A673 (cell line): ENCODE measurements around the gene FSIP1. TPM values are rescaled to one million over a fixed set of nuclear protein-coding genes. Genes with fewer than 3 reads are reported as not detected.

ENCODE experiments used
- BruUV-seq: library from RNA; stranded (reverse); fragments of 400-500 nt; replicated peaks from 2 replicates; lab custom pipeline; 2021; lab: Mats Ljungman, UMichigan
- CTCF ChIA-PET: fragments of 300-600 bp; sonication (Branson Sonifier 250); formaldehyde crosslinking; loops from one replicate; lab custom pipeline; 2022; ENCODE audit warnings: antibody characterized with exemption; lab: Charles Lee
- POLR2A ChIA-PET: fragments of 300-600 bp; sonication (Branson Sonifier 250); formaldehyde crosslinking; loops from one replicate; lab custom pipeline; 2022; ENCODE audit warnings: antibody characterized with exemption; ENCODE audit not compliant: low non-redundant PET; lab: Charles Lee
- DNase-seq: peaks from one replicate; pipeline ENCODE4 v3.0.0-alpha.2; 2015; ENCODE audit warnings: low spot score
- H3K27ac ChIP-seq: fragments of 200-600 bp; sonication (generic); 2 replicates; pipeline ENCODE4 v1.5.1; 2016; ENCODE audit warnings: mixed run types, low read depth, mild to moderate bottlenecking, mixed read lengths, antibody characterized with exemption, low read length; ENCODE audit not compliant: poor library complexity, severe bottlenecking
- H3K27me3 ChIP-seq: fragments of 200-600 bp; sonication (generic); replicated peaks from 2 replicates; pipeline ENCODE4 v1.6.1; 2017; ENCODE audit warnings: mixed run types, low read depth, mild to moderate bottlenecking, mixed read lengths, antibody characterized with exemption, low read length; ENCODE audit not compliant: insufficient read depth, poor library complexity
- H3K36me3 ChIP-seq: fragments of 200-600 bp; sonication (generic); 2 replicates; pipeline ENCODE4 v1.6.1; 2016; ENCODE audit warnings: mixed run types, mild to moderate bottlenecking, mixed read lengths, antibody characterized with exemption, low read length; ENCODE audit not compliant: insufficient read depth, poor library complexity, severe bottlenecking
- H3K4me1 ChIP-seq: fragments of 200-600 bp; sonication (generic); 2 replicates; pipeline ENCODE4 v1.6.1; 2017; ENCODE audit warnings: mixed run types, mild to moderate bottlenecking, mixed read lengths, antibody characterized with exemption, low read length; ENCODE audit not compliant: insufficient read depth, poor library complexity, severe bottlenecking
- H3K4me3 ChIP-seq: fragments of 200-600 bp; sonication (generic); 2 replicates; pipeline ENCODE4 v1.5.1; 2016; ENCODE audit warnings: low read depth, mixed run types, mild to moderate bottlenecking, mixed read lengths, low read length; ENCODE audit not compliant: poor library complexity, severe bottlenecking
- H3K9me3 ChIP-seq: fragments of 200-600 bp; sonication (generic); 2 replicates; pipeline ENCODE4 v1.6.1; 2016; ENCODE audit warnings: mixed run types, low read depth, mild to moderate bottlenecking, mixed read lengths, antibody characterized with exemption, low read length; ENCODE audit not compliant: poor library complexity, severe bottlenecking
- EZH2 ChIP-seq: fragments of 200-600 bp; sonication (generic); IDR thresholded peaks from 2 replicates; pipeline ENCODE4 v1.6.1; 2017; ENCODE audit warnings: borderline replicate concordance, low read depth, mild to moderate bottlenecking, mixed read lengths, antibody characterized with exemption, low read length; ENCODE audit not compliant: poor library complexity, severe bottlenecking
- intact Hi-C: fragments of 100-400 bp; cut with micrococcal nuclease; formaldehyde crosslinking; loops from one replicate; pipeline ENCODE4 v1.10.0; 2022; ENCODE audit not compliant: unreplicated experiment
- total RNA-seq: library from RNA; stranded (reverse); gene quantifications from 2 replicates; pipeline ENCODE4 v1.2.3, GENCODE V29; 2021
- TF ChIP-seq, protein P1 (sequence below): fragments of 300-800, 200-600 bp; sonication (generic); conservative IDR thresholded peaks from 2 replicates; pipeline ENCODE4 v1.5.1; 2017; ENCODE audit warnings: low read depth, mild to moderate bottlenecking, antibody characterized with exemption, low read length, moderate library complexity, mixed read lengths

Gene FSIP1
- total RNA-seq, 1 experiment from 2014 or later, result 0.37 TPM

DNA sequence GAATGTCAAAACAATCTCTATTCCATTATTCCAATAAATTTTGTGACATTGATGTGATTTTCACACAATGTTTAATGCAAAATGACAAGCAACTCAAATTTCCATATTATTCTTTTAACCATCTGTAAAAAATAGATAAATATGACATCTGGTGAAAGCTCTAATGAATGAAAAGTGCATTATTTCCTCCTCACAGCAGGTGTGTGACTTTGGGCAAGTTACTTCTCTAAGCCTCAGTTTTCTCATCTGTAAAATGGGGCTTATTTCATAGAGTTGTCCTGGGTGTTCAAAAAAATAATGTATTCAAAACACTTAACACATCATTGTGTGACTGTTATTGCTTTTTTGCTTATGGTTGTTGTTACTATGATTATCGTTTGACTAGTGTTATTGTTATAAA is 131.3 kb downstream of the FSIP1 start:
- no peaks in the 10 kb centered on the region for H3K27me3 ChIP-seq
- ChIA-PET CTCF (no interaction called here), POLR2A (no interaction called here)
- no peak overlapping the region for H3K4me3 ChIP-seq
- no peak for DNase-seq
- intact Hi-C loops, result no loop called here
- no peak overlapping the region for H3K27ac ChIP-seq
- TF ChIP-seq, protein P1, sequence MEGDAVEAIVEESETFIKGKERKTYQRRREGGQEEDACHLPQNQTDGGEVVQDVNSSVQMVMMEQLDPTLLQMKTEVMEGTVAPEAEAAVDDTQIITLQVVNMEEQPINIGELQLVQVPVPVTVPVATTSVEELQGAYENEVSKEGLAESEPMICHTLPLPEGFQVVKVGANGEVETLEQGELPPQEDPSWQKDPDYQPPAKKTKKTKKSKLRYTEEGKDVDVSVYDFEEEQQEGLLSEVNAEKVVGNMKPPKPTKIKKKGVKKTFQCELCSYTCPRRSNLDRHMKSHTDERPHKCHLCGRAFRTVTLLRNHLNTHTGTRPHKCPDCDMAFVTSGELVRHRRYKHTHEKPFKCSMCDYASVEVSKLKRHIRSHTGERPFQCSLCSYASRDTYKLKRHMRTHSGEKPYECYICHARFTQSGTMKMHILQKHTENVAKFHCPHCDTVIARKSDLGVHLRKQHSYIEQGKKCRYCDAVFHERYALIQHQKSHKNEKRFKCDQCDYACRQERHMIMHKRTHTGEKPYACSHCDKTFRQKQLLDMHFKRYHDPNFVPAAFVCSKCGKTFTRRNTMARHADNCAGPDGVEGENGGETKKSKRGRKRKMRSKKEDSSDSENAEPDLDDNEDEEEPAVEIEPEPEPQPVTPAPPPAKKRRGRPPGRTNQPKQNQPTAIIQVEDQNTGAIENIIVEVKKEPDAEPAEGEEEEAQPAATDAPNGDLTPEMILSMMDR, result no peak
- TF ChIP-seq EZH2, result no peak
- no peaks in the 10 kb centered on the region for H3K9me3 ChIP-seq
- no peaks in the 10 kb centered on the region for H3K36me3 ChIP-seq
- no peaks in the 10 kb centered on the region for H3K4me1 ChIP-seq
- no TSS peak for BruUV-seq

DNA sequence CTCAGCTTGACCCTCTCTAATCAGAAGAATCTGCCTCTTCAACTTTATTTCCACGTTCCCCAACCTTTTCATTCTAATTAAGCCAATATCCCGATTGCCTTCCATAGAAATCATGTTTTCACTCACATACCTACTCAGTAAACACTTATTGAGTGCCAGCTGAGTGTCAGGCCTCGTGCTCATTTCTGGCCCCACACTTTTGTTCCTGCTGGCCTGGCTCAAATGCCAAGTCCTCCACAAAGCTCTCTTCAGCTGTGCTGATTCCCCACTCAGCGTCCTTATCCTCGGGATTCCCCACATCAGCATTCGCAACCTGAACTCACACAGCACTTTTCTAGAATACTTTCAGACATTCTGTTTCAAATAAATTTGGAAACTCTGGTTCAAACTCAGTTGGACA is 132.9 kb downstream of the FSIP1 start:
- no peak overlapping the region for H3K27ac ChIP-seq
- no peaks in the 10 kb centered on the region for H3K36me3 ChIP-seq
- intact Hi-C loops, result no loop called here
- no peaks in the 10 kb centered on the region for H3K9me3 ChIP-seq
- ChIA-PET POLR2A (no interaction called here), CTCF (no interaction called here)
- TF ChIP-seq, protein P1, result no peak
- TF ChIP-seq EZH2, result no peak
- H3K4me3 ChIP-seq, result no peak overlapping the region
- no peaks in the 10 kb centered on the region for H3K27me3 ChIP-seq
- BruUV-seq, result no TSS peak
- H3K4me1 ChIP-seq, result no peaks in the 10 kb centered on the region
- DNase-seq, result no peak

DNA sequence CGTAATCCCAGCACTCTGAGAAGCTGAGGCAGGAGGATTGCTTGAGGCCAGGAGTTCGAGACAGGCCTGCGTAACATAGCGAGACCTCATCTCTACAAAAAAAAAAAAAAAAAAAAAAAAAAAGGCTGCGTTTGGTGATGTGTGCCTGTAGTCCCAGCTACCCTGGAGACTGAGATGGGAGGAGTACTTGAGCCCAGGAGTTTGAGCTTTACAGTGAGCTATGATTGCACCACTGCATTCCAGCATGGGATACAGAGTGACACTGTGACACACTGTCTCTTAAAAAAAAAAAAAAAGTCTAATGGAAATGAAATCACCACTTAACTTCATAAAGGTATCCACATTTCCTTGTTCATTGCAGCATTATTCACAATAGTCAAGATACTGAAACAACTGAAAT is 136.2 kb downstream of the FSIP1 start:
- Histone ChIP-seq H3K4me1 (peaks cover 7% of the 10 kb centered on the region), H3K36me3 (no peaks in the 10 kb centered on the region), H3K4me3 (no peak overlapping the region), H3K9me3 (no peaks in the 10 kb centered on the region), H3K27me3 (no peaks in the 10 kb centered on the region), H3K27ac (no peak overlapping the region)
- ChIA-PET CTCF (no interaction called here), POLR2A (no interaction called here)
- no peak for DNase-seq
- no TSS peak for BruUV-seq
- intact Hi-C loops, result no loop called here
- TF ChIP-seq, protein P1, result no peak
- no peak for TF ChIP-seq EZH2
